GM12891 (cell line): ENCODE data around the gene KRT84.

Experiments
- POLR2A ChIP-seq: IDR thresholded peaks from 2 replicates; pipeline ENCODE4 v1.6.1; 2011; ENCODE audit warnings: low read depth, low read length, control low read depth
- POLR2AphosphoS5 ChIP-seq: IDR thresholded peaks from 2 replicates; pipeline ENCODE4 v1.6.1; 2011; ENCODE audit warnings: low read depth, low read length, control low read depth

DNA sequence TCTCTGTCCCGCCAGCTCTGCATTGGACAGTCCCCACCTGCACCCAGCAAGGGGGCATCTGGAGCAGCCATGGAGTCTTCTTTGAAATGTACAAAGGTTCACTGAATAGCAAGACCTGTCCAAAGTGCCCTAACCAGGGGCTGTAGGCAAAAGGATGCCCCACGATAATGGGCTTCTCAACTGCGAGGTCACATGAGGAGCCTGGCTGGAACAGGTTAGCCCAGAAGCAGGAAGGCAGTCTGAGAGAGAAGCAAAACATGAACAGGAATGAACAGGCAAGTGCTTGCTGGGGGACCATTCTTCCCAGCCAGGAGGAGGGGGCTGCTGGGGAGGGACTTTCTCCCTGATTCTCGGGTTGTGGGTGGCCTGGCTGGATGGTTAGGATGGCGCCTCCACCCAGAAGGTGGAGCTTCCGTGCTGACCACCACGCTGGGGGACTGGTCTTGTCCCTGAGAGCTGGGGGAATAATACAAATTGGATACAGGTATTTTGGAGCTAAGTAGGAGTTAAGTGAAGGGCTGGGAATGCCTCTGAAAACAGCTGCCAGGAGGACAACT, 25.3 kb downstream of the KRT84 start:
- TF ChIP-seq POLR2A (no peak), POLR2AphosphoS5 (no peak)
